Thyroid gland (tissue), 4 donors: ENCODE results near the gene BCL3.
"Not testable (repeated sequence)": the region's sequence is repeated elsewhere in the genome, so short reads cannot be mapped to it uniquely, and the experiment has no call there.

Source experiments
- POLR2A ChIP-seq, 2 donors: fragments of 450-650 bp; IDR thresholded peaks; one replicate each; pipeline ENCODE4 v1.6.1; 2017; ENCODE audit warnings: antibody characterized with exemption in 2 of 2, mild to moderate bottlenecking in 2 of 2, moderate library complexity in 1 of 2
- TF ChIP-seq, protein P1 (sequence below), 6 experiments: fragments of 200-600 bp in 3 of 6; fragments of 450-650 bp in 3 of 6; sonication (generic) in 3 of 6; IDR thresholded peaks; one replicate each; pipeline ENCODE4 v1.5.1; 2016 to 2019; ENCODE audit warnings: antibody characterized with exemption in 6 of 6, mild to moderate bottlenecking in 2 of 6, inconsistent platforms in 1 of 6, moderate library complexity in 1 of 6

DNA sequence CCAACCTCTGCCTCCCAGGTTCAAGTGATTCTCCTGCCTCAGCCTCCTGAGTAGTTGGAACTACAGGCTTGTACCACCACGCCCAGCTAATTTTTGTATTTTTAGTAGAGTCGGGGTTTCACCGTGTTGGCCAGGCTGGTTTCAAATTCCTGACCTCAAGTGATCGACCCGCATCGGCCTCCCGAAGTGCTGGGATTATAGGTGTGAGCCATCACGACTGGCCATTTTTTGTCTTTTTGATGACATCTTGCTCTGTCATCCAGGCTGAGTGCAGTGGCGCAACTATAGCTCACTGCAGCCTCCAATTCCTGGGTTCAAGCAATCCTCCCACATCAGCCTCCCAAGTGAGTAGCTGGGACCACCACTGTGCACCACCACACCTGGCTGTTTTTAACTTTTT lies 28.1 kb upstream of the BCL3 start:
- TF ChIP-seq, protein P1, sequence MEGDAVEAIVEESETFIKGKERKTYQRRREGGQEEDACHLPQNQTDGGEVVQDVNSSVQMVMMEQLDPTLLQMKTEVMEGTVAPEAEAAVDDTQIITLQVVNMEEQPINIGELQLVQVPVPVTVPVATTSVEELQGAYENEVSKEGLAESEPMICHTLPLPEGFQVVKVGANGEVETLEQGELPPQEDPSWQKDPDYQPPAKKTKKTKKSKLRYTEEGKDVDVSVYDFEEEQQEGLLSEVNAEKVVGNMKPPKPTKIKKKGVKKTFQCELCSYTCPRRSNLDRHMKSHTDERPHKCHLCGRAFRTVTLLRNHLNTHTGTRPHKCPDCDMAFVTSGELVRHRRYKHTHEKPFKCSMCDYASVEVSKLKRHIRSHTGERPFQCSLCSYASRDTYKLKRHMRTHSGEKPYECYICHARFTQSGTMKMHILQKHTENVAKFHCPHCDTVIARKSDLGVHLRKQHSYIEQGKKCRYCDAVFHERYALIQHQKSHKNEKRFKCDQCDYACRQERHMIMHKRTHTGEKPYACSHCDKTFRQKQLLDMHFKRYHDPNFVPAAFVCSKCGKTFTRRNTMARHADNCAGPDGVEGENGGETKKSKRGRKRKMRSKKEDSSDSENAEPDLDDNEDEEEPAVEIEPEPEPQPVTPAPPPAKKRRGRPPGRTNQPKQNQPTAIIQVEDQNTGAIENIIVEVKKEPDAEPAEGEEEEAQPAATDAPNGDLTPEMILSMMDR (IDR thresholded peaks at IDR 0.05): not testable (repeated sequence)
- not testable (repeated sequence) for TF ChIP-seq POLR2A (IDR thresholded peaks at IDR 0.05)
